HG02973 (cell line): ENCODE measurements around the gene TEX52.
A peak's percentile ranks its signal among the peaks of the same experiment; 100 is the strongest.

Source experiments
- ATAC-seq: cut with Tn5 transposase; IDR thresholded peaks from one replicate; pipeline ENCODE4 v1.9.1; 2021; ENCODE audit warnings: moderate library complexity; ENCODE audit not compliant: unreplicated experiment

Gene TEX52

GRCh38 chr12:2833810-2834209 is 23.0 kb downstream of the TEX52 start:
- no peak for ATAC-seq

- ATAC-seq: no peak
Observed at GRCh38 chr12:2833327-2833726, 23.5 kb downstream of the TEX52 start.

- ATAC-seq: no peak
Observed at GRCh38 chr12:2832550-2833127, 24.2 kb downstream of the TEX52 start.

GRCh38 chr12:2829275-2829674 is 27.6 kb downstream of the TEX52 start:
- no peak for ATAC-seq

GRCh38 chr12:2826721-2827515 is 29.9 kb downstream of the TEX52 start:
- ATAC-seq: no peak

GRCh38 chr12:2826036-2826435 is 30.8 kb downstream of the TEX52 start:
- no peak for ATAC-seq

GRCh38 chr12:2825132-2825531 is 31.7 kb downstream of the TEX52 start:
- ATAC-seq: no peak

GRCh38 chr12:2824541-2824940 is 32.3 kb downstream of the TEX52 start:
- ATAC-seq: no peak

- no peak for ATAC-seq
Observed at GRCh38 chr12:2823483-2823882, 33.4 kb downstream of the TEX52 start.

GRCh38 chr12:2820432-2820831 is 36.4 kb downstream of the TEX52 start:
- ATAC-seq: no peak

- no peak for ATAC-seq
Observed at GRCh38 chr12:2819810-2820209, 37.0 kb downstream of the TEX52 start.

GRCh38 chr12:2813214-2814185 is 43.3 kb downstream of the TEX52 start:
- ATAC-seq: no peak

- peak; percentile 96 for ATAC-seq
Observed at GRCh38 chr12:2812290-2813213, 44.3 kb downstream of the TEX52 start, which contains the start of gene ITFG2. TSS of gene ITFG2 (plus strand) at chr12:2812668. CDS start at chr12:2812761, 93 bp downstream.

- no peak for ATAC-seq
Observed at GRCh38 chr12:2811801-2812200, 45.0 kb downstream of the TEX52 start.

- ATAC-seq: no peak
Observed at GRCh38 chr12:2806700-2807099, 50.1 kb downstream of the TEX52 start.

GRCh38 chr12:2805143-2805520 is 51.7 kb downstream of the TEX52 start:
- no peak for ATAC-seq

GRCh38 chr12:2804393-2805142 is 52.3 kb downstream of the TEX52 start:
- ATAC-seq: no peak

GRCh38 chr12:2803635-2804392 is 53.0 kb downstream of the TEX52 start:
- no peak for ATAC-seq
